Thoracic aorta (tissue), 2 donors: ENCODE data around the gene ENTPD2. TPM values are rescaled to one million over a fixed set of nuclear protein-coding genes. Genes with fewer than 3 reads are reported as not detected.

Source experiments
- ATAC-seq: fragments of 150-250 bp; one replicate; pipeline ENCODE4 v1.8.0; 2017; ENCODE audit warnings: low read depth; ENCODE audit not compliant: insufficient number of reproducible peaks, low FRiP score
- DNase-seq: peaks from one replicate; pipeline ENCODE4 v3.0.0-alpha.2; 2020; ENCODE audit warnings: low spot score
- H3K27ac ChIP-seq, 2 donors: fragments of 200-600 bp; sonication (generic); 1 replicate in 1 of 2; 2 replicates in 1 of 2; pipeline ENCODE4 v1.5.1; 2016; ENCODE audit warnings: mild to moderate bottlenecking in 2 of 2, moderate library complexity in 2 of 2
- H3K27me3 ChIP-seq: fragments of 200-600 bp; sonication (generic); replicated peaks from 2 replicates; pipeline ENCODE4 v1.6.0; 2016; ENCODE audit warnings: mild to moderate bottlenecking; ENCODE audit not compliant: insufficient read depth
- H3K36me3 ChIP-seq: fragments of 200-600 bp; sonication (generic); one replicate; pipeline ENCODE4 v1.5.1; 2016
- H3K4me1 ChIP-seq, 2 donors: fragments of 200-600 bp; sonication (generic); 1 replicate in 1 of 2; 2 replicates in 1 of 2; pipeline versions ENCODE4 v1.5.1 to v1.6.0; 2016; ENCODE audit warnings: low read depth in 2 of 2, mild to moderate bottlenecking in 1 of 2; ENCODE audit not compliant: control insufficient read depth in 1 of 2
- H3K4me3 ChIP-seq: fragments of 200-600 bp; sonication (generic); 2 replicates; pipeline ENCODE4 v1.5.1; 2016; ENCODE audit warnings: mild to moderate bottlenecking
- H3K9me3 ChIP-seq: fragments of 200-600 bp; sonication (generic); 2 replicates; pipeline ENCODE4 v1.5.1; 2016
- CTCF ChIP-seq: fragments of 200-600 bp; sonication (generic); IDR thresholded peaks from one replicate; pipeline ENCODE4 v1.5.1; 2019; ENCODE audit warnings: antibody characterized with exemption
- total RNA-seq, 2 donors: library from RNA; depleted of rRNA; stranded (reverse); fragments of >200 nt; gene quantifications; one replicate each; pipeline versions ENCODE4 v1.1.0 to v1.2.3, GENCODE V29; 2016

Gene ENTPD2
- total RNA-seq, 2 donors from 2014 or later, result 0.92 to 0.95 TPM

DNA sequence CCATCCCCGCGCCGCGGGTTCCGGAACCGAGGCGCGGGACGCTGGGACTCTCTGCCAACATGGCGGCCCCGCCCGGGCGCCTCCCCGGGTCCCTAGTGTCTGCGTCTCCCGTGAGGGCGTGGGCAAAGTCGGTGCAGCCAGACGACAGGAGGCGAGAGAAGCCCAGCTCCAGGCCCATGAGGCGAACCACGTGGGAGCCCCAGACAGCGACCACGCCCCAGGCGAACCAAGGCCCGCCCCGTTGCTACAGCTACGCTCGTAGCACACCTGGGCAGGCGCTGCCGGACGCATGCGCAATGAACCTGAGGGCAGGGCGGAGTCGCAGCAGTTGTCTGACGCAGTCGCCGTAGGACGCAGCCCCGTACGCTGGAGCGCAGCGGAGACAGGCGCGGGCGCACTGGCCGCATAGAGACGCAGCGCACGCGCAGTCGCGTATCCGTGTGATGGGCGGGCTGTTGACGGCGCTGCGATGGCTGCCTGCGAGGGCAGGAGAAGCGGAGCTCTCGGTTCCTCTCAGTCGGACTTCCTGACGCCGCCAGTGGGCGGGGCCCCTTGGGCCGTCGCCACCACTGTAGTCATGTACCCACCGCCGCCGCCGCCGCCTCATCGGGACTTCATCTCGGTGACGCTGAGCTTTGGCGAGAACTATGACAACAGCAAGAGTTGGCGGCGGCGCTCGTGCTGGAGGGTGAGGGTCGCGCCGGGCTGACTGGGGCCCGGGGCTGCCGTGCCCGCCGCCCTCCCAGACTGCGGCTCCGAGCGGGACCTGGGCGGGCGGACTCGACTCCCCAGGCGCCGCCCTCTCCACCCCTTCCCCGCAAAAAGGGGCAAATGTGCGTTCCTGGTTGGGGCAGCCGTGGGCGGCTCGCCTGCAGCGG lies 32.9 kb upstream of the ENTPD2 start, which contains the start of gene MAN1B1:
Gene MAN1B1, plus strand, starts transcription at position 455 of the 878 bp plus-strand sequence. Its CDS starts 15 bp downstream, at position 470.
- H3K4me1 ChIP-seq, result peaks cover 12 to 29% of the 10 kb centered on the region in 2 donors
- no peaks in the 10 kb centered on the region for H3K27me3 ChIP-seq
- ATAC-seq, result peak; percentile 83
- no peaks in the 10 kb centered on the region for H3K36me3 ChIP-seq
- H3K9me3 ChIP-seq, result no peaks in the 10 kb centered on the region
- H3K4me3 ChIP-seq, result peak within 1 kb of the TSS; percentile 87
- no peak for TF ChIP-seq CTCF
- peak; percentile 94 for DNase-seq
- peak within 1 kb of the TSS; percentile 85 to 91 for H3K27ac ChIP-seq

DNA sequence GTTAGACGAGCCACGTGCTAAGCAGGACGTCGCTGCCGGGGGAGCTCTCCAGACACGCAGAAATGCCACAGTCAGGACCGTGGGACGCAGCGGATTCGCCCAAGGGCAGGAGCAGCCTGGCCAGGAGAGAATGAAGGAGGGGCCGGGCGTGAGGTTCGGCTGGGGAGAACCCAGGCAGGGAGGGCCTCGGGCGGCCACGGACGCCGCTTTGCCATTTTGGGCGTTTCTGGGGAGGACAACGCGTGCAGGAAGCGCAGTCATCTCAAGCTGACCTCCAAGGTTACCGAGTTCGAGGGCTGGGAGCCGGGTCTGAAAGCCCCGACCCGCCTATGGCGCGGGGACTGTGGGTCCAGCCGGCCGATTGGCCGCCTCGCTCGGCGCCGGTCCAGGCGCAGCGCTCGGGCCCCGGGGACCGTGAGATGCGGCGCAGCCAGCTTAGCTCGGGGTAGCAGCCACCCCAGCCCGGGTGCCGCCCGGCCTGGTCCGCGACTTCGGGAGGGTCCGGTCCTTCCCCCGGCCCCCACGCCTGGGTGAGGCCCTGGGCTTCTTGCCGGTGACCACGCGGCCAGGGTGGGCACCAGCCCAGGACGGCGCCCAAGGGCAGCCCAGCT lies 32.2 kb upstream of the ENTPD2 start:
- Histone ChIP-seq H3K27ac (peak overlapping the region; percentile 68 to 91), H3K4me1 (peaks cover 12 to 29% of the 10 kb centered on the region in 2 donors), H3K4me3 (peak overlapping the region; percentile 87), H3K36me3 (no peaks in the 10 kb centered on the region), H3K27me3 (no peaks in the 10 kb centered on the region), H3K9me3 (no peaks in the 10 kb centered on the region)
- DNase-seq, result no peak
- ATAC-seq, result no peak
- no peak for TF ChIP-seq CTCF

GRCh38 chr9:137084526-137084925 lies 30.7 kb upstream of the ENTPD2 start:
- Histone ChIP-seq H3K4me1 (peaks cover 12 to 29% of the 10 kb centered on the region in 2 donors), H3K4me3 (no peak overlapping the region), H3K36me3 (peaks cover 8% of the 10 kb centered on the region), H3K27ac (no peak overlapping the region), H3K9me3 (no peaks in the 10 kb centered on the region), H3K27me3 (no peaks in the 10 kb centered on the region)
- no peak for ATAC-seq
- no peak for TF ChIP-seq CTCF
- DNase-seq, result no peak

DNA sequence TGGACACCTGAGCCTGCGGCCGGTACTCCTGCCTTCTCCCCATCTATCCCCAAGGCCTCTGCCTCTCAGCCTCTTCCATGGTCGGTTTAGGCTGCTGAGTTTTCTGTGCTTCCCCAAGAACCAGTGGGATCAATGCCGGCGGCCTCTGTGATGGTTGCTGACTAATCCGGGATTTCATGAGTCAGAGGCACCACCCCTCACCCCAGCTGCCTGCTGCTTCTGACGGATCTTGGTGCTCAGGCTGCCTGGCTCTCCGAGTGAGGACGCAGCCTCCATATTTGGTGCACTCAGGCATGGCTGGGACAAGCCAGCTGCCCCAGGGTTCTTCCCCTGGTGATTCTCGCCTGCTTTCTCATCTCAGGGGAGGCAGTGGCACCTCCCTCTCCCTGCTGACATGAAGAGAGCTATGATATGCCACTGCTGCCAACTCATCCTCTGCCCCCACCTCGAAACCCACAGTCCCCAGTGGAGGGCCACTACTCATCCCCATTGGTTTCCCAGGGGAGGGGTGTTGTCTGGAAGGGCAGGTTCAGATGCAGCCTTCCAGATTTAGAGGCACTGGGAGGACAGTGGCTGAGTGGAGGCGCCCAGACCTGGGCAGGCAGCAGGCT lies 29.6 kb upstream of the ENTPD2 start:
- Histone ChIP-seq H3K4me3 (no peak overlapping the region), H3K27ac (peak overlapping the region in 1 of 2 donors; percentile 61), H3K9me3 (no peaks in the 10 kb centered on the region), H3K36me3 (peaks cover 10% of the 10 kb centered on the region), H3K27me3 (no peaks in the 10 kb centered on the region), H3K4me1 (peaks cover 16 to 36% of the 10 kb centered on the region in 2 donors)
- TF ChIP-seq CTCF, result no peak
- peak; percentile 47 for DNase-seq
- no peak for ATAC-seq

DNA sequence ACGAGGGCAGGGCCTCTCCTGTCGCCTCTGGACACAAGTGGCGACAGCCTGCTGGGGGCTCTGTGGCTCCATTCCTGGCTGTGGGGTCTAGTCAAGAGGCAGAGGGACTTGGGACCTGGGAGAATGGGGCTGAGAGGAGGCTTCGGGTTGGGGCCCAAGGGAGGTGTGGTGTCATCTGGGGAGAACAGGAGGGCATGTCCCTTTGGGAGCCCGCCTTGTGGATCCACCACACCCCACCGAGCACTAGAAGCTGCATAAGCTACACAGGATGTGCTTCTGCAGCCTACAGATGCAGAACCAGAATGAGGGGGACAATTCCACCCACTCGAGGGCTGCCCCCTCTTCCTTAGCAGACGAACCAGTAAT lies 29.0 kb upstream of the ENTPD2 start:
- DNase-seq (no peak), ATAC-seq (no peak)
- Histone ChIP-seq H3K27ac (peak overlapping the region in 1 of 2 donors; percentile 61), H3K27me3 (no peaks in the 10 kb centered on the region), H3K9me3 (no peaks in the 10 kb centered on the region), H3K4me3 (no peak overlapping the region), H3K4me1 (peaks cover 20 to 42% of the 10 kb centered on the region in 2 donors), H3K36me3 (peaks cover 10% of the 10 kb centered on the region)
- no peak for TF ChIP-seq CTCF
